Brain microvascular endothelial cell (primary cell): ENCODE measurements around the gene CLDN22.

ENCODE experiments used
- DNase-seq: peaks from one replicate; pipeline ENCODE4 v3.0.0-alpha.2; 2020
- H3K27ac ChIP-seq: fragments of 250-450 bp; sonication (Bioruptor Pico); 2 replicates; pipeline ENCODE4 v1.5.1; 2020; ENCODE audit warnings: mild to moderate bottlenecking, moderate library complexity
- H3K27me3 ChIP-seq: fragments of 250-450 bp; sonication (Bioruptor Pico); replicated peaks from 2 replicates; pipeline ENCODE4 v1.5.1; 2020; ENCODE audit warnings: mild to moderate bottlenecking
- H3K36me3 ChIP-seq: fragments of 250-450 bp; sonication (Bioruptor Pico); replicated peaks from 2 replicates; pipeline ENCODE4 v1.5.1; 2020; ENCODE audit warnings: mild to moderate bottlenecking
- H3K4me3 ChIP-seq: 2 replicates; pipeline ENCODE4 v1.5.1; 2011; ENCODE audit warnings: low read depth, mild to moderate bottlenecking, control low read depth, low read length, moderate library complexity
- CTCF ChIP-seq: IDR thresholded peaks from 2 replicates; pipeline ENCODE4 v1.5.1; 2011; ENCODE audit warnings: low read depth, mild to moderate bottlenecking, moderate library complexity, low read length, control low read depth, inconsistent platforms; ENCODE audit errors: missing control alignments
- in situ Hi-C: cut with HindIII; loops from 2 replicates; pipeline ENCODE4 v1.10.0; 2017; ENCODE audit warnings: low sequenced_read_pairs, low pct_ligation_motif_present

Gene CLDN22

GRCh38 chr4:183348706-183349659 is 28.9 kb upstream of the CLDN22 start:
- H3K27me3 ChIP-seq, result no peaks in the 10 kb centered on the region
- peak overlapping the region; percentile 44 for H3K27ac ChIP-seq
- DNase-seq, result peak; percentile 85
- no peak overlapping the region for H3K4me3 ChIP-seq
- in situ Hi-C loops, result no loop called here
- H3K36me3 ChIP-seq, result no peaks in the 10 kb centered on the region
- TF ChIP-seq CTCF, result no peak

GRCh38 chr4:183348136-183348535 is 28.1 kb upstream of the CLDN22 start:
- H3K4me3 ChIP-seq, result no peak overlapping the region
- no peaks in the 10 kb centered on the region for H3K27me3 ChIP-seq
- no peak for DNase-seq
- H3K27ac ChIP-seq, result no peak overlapping the region
- no peaks in the 10 kb centered on the region for H3K36me3 ChIP-seq
- no peak for TF ChIP-seq CTCF
- in situ Hi-C loops, result no loop called here

GRCh38 chr4:183347566-183347965 is 27.5 kb upstream of the CLDN22 start:
- TF ChIP-seq CTCF, result no peak
- Histone ChIP-seq H3K36me3 (no peaks in the 10 kb centered on the region), H3K4me3 (no peak overlapping the region), H3K27ac (no peak overlapping the region), H3K27me3 (no peaks in the 10 kb centered on the region)
- no peak for DNase-seq
- in situ Hi-C loops, result no loop called here

- in situ Hi-C loops, result no loop called here
Measured at GRCh38 chr4:183347146-183347545, 27.1 kb upstream of the CLDN22 start.

GRCh38 chr4:183345261-183345660 is 25.2 kb upstream of the CLDN22 start:
- TF ChIP-seq CTCF, result no peak
- Histone ChIP-seq H3K4me3 (no peak overlapping the region), H3K27ac (no peak overlapping the region), H3K27me3 (no peaks in the 10 kb centered on the region), H3K36me3 (no peaks in the 10 kb centered on the region)
- in situ Hi-C loops, result no loop called here
- no peak for DNase-seq

More at GRCh38 chr4:183347146-183347545, 27.1 kb upstream of the CLDN22 start:
- no peak for DNase-seq
- no peak for TF ChIP-seq CTCF
- no peaks in the 10 kb centered on the region for H3K36me3 ChIP-seq
- H3K27me3 ChIP-seq, result no peaks in the 10 kb centered on the region
- H3K27ac ChIP-seq, result no peak overlapping the region
- no peak overlapping the region for H3K4me3 ChIP-seq
